WERI-Rb-1 (cell line): ENCODE results near the gene GDF15.

ENCODE experiments used
- DNase-seq: peaks from one replicate; pipeline ENCODE4 v3.0.0-alpha.2; 2020
- H3K27ac ChIP-seq: fragments of 250-450 bp; sonication (Bioruptor Pico); 2 replicates; pipeline ENCODE4 v1.5.1; 2020; ENCODE audit warnings: mild to moderate bottlenecking, moderate library complexity
- H3K27me3 ChIP-seq: fragments of 250-450 bp; sonication (Bioruptor Pico); 2 replicates; pipeline ENCODE4 v1.5.1; 2021; ENCODE audit warnings: mild to moderate bottlenecking, low read depth, moderate library complexity; ENCODE audit not compliant: insufficient read depth, severe bottlenecking
- H3K36me3 ChIP-seq: fragments of 250-450 bp; sonication (Bioruptor Pico); 2 replicates; pipeline ENCODE4 v1.5.1; 2020; ENCODE audit warnings: mild to moderate bottlenecking, moderate library complexity
- H3K4me3 ChIP-seq: 2 replicates; pipeline ENCODE4 v1.5.1; 2011; ENCODE audit warnings: low read depth, mild to moderate bottlenecking, control low read depth, low read length
- H3K9me3 ChIP-seq: fragments of 250-450 bp; sonication (Bioruptor Pico); 2 replicates; pipeline ENCODE4 v1.5.1; 2021; ENCODE audit warnings: mild to moderate bottlenecking, moderate library complexity; ENCODE audit not compliant: severe bottlenecking
- CTCF ChIP-seq: IDR thresholded peaks from 2 replicates; pipeline ENCODE4 v1.5.1; 2011; ENCODE audit warnings: low read depth, mild to moderate bottlenecking, control low read depth, inconsistent platforms, low read length

Gene GDF15

GRCh38 chr19:18368504-18369222, 17.3 kb upstream of the GDF15 start:
- TF ChIP-seq CTCF = no peak
- Histone ChIP-seq H3K36me3 (peaks cover 5% of the 10 kb centered on the region; the same call in 1 of the 2 replicates), H3K9me3 (no peaks in the 10 kb centered on the region), H3K4me3 (no peak overlapping the region), H3K27me3 (no peaks in the 10 kb centered on the region), H3K27ac (peak overlapping the region; percentile 49)
- DNase-seq = no peak

GRCh38 chr19:18373407-18373891, 12.5 kb upstream of the GDF15 start:
- H3K36me3 ChIP-seq = no peaks in the 10 kb centered on the region
- no peak for TF ChIP-seq CTCF

GRCh38 chr19:18373892-18374629, 11.9 kb upstream of the GDF15 start:
- Histone ChIP-seq H3K36me3 (no peaks in the 10 kb centered on the region), H3K9me3 (no peaks in the 10 kb centered on the region), H3K27ac (peak overlapping the region; percentile 64), H3K27me3 (no peaks in the 10 kb centered on the region), H3K4me3 (no peak overlapping the region)
- DNase-seq = peak; percentile 73
- no peak for TF ChIP-seq CTCF

More at GRCh38 chr19:18373407-18373891, 12.5 kb upstream of the GDF15 start:
- no peaks in the 10 kb centered on the region for H3K9me3 ChIP-seq
- H3K27ac ChIP-seq = peak overlapping the region; percentile 64
- DNase-seq = no peak
- H3K4me3 ChIP-seq = no peak overlapping the region
- no peaks in the 10 kb centered on the region for H3K27me3 ChIP-seq

- Histone ChIP-seq H3K36me3 (no peaks in the 10 kb centered on the region), H3K27ac (no peak overlapping the region), H3K4me3 (no peak overlapping the region), H3K9me3 (no peaks in the 10 kb centered on the region), H3K27me3 (no peaks in the 10 kb centered on the region)
- no peak for TF ChIP-seq CTCF
- DNase-seq = no peak
Observed at GRCh38 chr19:18377026-18377425, 8.9 kb upstream of the GDF15 start.

GRCh38 chr19:18379803-18380747, 5.9 kb upstream of the GDF15 start:
- no peak for TF ChIP-seq CTCF
- Histone ChIP-seq H3K27ac (no peak overlapping the region), H3K9me3 (no peaks in the 10 kb centered on the region), H3K27me3 (no peaks in the 10 kb centered on the region), H3K4me3 (no peak overlapping the region), H3K36me3 (no peaks in the 10 kb centered on the region)
- peak; percentile 31 for DNase-seq
